ENCODE measurements around the gene CDR2L.
A peak's percentile ranks its signal among the peaks of the same experiment; 100 is the strongest.

CDR2L gene

DNA sequence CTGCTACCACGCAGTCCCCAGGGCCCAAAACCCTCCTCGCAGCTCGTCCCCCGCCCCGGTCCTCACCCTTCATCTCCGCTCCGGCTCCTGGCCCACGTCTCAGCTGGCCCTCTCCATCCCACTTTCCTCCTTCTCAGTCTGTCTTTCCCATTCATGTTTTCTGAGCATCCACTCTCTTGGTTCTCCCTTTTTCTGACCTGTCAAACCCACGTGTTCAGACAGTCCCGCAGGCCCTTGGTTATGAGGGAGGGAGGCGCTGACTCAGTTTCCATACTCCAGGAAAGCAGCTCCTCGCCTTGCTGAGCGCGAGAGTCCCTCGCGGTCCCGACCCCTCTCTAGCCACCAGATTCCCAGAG lies 14.5 kb upstream of the CDR2L start:
- DNase-seq (ENCODE audit: low read depth) = no peak
- H3K4me3 ChIP-seq (ENCODE audit: low read length) = peak overlapping the region; percentile 14
- TF ChIP-seq, protein P1, sequence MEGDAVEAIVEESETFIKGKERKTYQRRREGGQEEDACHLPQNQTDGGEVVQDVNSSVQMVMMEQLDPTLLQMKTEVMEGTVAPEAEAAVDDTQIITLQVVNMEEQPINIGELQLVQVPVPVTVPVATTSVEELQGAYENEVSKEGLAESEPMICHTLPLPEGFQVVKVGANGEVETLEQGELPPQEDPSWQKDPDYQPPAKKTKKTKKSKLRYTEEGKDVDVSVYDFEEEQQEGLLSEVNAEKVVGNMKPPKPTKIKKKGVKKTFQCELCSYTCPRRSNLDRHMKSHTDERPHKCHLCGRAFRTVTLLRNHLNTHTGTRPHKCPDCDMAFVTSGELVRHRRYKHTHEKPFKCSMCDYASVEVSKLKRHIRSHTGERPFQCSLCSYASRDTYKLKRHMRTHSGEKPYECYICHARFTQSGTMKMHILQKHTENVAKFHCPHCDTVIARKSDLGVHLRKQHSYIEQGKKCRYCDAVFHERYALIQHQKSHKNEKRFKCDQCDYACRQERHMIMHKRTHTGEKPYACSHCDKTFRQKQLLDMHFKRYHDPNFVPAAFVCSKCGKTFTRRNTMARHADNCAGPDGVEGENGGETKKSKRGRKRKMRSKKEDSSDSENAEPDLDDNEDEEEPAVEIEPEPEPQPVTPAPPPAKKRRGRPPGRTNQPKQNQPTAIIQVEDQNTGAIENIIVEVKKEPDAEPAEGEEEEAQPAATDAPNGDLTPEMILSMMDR (IDR thresholded peaks at IDR 0.05; ENCODE audit: insufficient read depth, low read depth, low read length, missing control alignments) = no peak

DNA sequence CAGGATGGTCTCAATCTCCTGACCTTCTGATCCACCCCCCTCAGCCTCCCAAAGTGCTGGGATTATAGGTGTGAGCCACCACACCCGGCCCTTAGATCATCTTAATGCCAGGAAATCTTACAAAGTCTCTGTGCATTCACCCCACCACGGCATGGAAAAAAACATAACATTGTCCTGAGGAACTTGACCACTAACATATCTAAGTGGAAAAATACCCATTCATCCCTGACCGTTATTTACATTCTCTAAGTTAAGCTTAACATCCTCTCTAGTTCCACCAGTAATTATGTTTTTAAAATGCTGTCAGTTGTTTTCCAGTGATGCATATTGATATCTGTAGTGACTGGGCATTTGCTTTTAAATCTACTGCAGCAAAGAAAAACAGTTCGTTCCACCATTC lies 11.5 kb upstream of the CDR2L start:
- no peak for DNase-seq (ENCODE audit: low read depth)
- TF ChIP-seq, protein P1 (IDR thresholded peaks at IDR 0.05; ENCODE audit: insufficient read depth, low read depth, low read length, missing control alignments) = no peak
- no peak overlapping the region for H3K4me3 ChIP-seq (ENCODE audit: low read length)

DNA sequence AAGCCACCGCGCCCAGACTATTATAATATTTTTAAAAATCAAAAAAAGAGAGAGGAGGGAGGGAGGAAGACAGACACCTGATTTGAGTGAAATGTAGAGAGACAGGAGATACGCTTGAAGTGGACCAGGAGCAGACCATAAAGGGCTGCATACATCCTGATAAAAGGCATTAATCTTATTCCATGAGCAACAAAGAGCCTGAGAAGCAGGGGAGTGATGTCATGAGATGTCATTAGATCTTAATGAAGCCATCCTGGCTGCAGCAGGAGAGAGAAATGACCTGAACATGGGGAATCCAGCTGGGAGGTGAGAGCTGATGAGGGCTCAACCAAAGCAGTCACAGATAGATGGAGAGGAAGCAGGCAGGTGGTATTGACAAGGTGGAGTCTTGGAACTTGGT lies 9.6 kb upstream of the CDR2L start:
- no peak for DNase-seq (ENCODE audit: low read depth)
- no peak overlapping the region for H3K4me3 ChIP-seq (ENCODE audit: low read length)
- TF ChIP-seq, protein P1 (IDR thresholded peaks at IDR 0.05; ENCODE audit: insufficient read depth, low read depth, low read length, missing control alignments) = no peak

DNA sequence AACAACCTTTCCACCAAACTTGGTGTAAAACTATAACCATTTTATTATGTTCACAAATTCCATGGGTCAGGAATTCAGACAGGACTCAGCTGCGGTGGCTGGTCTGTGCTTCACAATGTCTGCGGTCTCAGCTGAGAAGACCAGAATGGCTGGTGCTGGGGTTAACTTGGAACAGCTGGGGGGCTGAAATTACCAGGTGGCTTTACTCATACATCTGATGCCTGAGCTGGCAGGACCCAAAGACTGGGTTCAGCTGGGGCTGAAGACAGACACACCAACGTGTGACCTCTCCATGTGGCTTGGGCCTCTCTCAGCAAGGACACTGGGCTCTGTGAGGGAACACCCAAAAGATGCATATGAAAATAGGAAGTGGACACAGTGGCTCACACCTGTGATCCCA lies 9.2 kb upstream of the CDR2L start:
- TF ChIP-seq, protein P1 (IDR thresholded peaks at IDR 0.05; ENCODE audit: insufficient read depth, low read depth, low read length, missing control alignments) = no peak
- DNase-seq (ENCODE audit: low read depth) = no peak
- H3K4me3 ChIP-seq (ENCODE audit: low read length) = no peak overlapping the region

DNA sequence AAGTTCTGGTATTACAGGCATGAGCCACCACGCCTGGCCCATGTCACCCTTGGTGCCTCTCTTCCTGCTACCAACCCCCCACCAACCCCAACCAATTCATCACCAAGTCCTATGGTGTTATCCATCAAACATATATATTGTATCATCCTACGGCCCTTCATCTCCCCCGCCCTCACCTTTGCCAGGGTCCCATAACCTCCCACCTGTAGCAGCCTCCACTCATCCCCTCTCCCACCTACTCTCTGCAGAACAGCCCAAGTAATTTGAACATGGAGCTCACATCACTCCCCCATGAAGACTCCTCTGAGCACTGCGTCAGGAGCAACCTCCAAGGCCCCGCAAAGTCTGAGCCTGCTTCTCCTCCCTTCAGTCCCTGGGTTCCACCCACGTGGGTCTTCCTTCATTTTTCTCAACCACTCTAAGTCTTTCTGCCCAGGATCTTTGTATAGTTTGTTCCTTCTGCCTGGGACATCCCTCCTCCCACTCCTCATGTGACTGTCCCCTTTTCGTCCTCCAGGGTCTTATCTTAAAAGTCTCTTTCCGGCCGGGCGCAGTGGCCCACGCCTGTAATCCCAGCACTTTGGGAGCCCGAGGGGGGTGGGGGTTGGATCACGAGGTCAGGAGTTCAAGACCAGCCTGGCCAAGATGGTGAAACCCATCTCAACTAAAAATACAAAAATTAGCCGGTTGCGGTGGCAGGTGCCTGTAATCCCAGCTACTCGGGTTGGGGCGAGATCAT lies 7.9 kb upstream of the CDR2L start:
- TF ChIP-seq, protein P1 (IDR thresholded peaks at IDR 0.05; ENCODE audit: insufficient read depth, low read depth, low read length, missing control alignments) = no peak
- no peak overlapping the region for H3K4me3 ChIP-seq (ENCODE audit: low read length)
- no peak for DNase-seq (ENCODE audit: low read depth)

DNA sequence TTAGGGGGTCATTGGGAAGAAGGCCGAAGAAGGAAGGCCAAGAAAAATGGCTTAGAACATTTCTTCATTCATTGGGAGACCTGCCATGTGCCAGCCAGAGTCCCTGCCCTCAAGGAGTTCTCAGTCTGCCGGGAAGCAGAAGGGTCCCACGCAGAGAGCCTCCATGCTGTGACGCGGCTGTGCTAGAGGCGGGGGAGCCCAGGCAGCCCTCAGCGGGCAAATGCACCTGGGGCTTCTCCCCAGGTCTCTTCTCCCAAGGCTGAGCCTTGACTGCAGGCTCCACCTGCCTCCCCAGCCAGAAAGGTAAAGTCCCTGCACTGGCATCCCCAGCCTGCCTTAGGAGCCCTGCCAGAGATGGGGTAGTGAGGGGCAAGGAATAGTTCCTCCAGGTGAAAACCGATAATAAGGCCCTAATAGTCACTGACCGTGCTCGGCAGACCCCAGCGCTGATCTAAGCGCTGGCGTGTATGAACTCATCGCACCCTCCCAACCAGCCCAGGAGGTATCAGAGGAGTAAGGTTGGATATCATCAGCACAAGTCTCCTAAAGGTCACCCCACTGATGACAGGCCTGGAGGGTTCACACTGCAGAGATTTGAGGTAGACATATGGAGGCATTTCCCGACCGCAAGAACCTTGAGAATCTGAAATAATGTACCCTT lies 6.0 kb upstream of the CDR2L start:
- peak overlapping the region; percentile 60 for H3K4me3 ChIP-seq (ENCODE audit: low read length)
- TF ChIP-seq, protein P1 (IDR thresholded peaks at IDR 0.05; ENCODE audit: insufficient read depth, low read depth, low read length, missing control alignments) = no peak
- DNase-seq (ENCODE audit: low read depth) = no peak
